Smooth muscle cell of the pulmonary artery (primary cell): ENCODE data around the gene CTSA. TPM values are rescaled to one million over a fixed set of nuclear protein-coding genes. Genes with fewer than 3 reads are reported as not detected.

Source experiments
- total RNA-seq: library from RNA; depleted of rRNA; stranded (reverse); fragments of >200 nt; gene quantifications from 2 replicates; pipeline ENCODE4 v1.2.3, GENCODE V29; 2014

Gene CTSA
- total RNA-seq: 174 and 186 TPM in 2 replicates

DNA sequence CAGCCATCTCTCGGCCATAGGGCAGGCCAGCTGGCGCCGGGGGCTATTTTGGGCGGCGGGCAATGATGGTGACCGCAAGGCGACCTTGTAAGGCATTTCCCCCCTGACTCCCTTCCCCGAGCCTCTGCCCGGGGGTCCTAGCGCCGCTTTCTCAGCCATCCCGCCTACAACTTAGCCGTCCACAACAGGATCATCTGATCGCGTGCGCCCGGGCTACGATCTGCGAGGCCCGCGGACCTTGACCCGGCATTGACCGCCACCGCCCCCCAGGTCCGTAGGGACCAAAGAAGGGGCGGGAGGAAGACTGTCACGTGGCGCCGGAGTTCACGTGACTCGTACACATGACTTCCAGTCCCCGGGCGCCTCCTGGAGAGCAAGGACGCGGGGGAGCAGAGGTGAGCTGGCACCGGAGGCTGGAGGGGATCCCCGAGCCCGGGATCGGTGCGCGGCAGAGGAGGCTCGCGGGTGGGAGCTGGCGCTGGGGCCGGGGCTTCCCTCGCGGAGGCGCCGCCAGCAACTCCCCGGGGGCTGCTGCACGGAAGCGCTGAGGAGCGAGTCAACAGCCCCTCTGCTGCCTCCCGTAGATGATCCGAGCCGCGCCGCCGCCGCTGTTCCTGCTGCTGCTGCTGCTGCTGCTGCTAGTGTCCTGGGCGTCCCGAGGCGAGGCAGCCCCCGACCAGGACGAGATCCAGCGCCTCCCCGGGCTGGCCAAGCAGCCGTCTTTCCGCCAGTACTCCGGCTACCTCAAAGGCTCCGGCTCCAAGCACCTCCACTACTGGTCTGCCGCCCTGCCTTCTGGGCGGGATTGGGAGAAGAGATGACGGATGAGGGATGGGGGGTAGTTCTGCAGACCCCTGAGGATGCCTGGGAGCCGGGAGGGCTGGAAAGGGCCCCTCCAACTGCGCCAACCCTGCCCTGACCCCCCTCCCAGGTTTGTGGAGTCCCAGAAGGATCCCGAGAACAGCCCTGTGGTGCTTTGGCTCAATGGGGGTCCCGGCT is at the start of gene CTSA, which contains the start of gene NEURL2:
Gene CTSA, plus strand, starts transcription at position 351 of the 999 bp plus-strand sequence. Its CDS starts 234 bp downstream, at position 585.
Gene NEURL2, minus strand, starts transcription at position 224 of the 999 bp plus-strand sequence. Its CDS starts 217 bp downstream, at position 7.

DNA sequence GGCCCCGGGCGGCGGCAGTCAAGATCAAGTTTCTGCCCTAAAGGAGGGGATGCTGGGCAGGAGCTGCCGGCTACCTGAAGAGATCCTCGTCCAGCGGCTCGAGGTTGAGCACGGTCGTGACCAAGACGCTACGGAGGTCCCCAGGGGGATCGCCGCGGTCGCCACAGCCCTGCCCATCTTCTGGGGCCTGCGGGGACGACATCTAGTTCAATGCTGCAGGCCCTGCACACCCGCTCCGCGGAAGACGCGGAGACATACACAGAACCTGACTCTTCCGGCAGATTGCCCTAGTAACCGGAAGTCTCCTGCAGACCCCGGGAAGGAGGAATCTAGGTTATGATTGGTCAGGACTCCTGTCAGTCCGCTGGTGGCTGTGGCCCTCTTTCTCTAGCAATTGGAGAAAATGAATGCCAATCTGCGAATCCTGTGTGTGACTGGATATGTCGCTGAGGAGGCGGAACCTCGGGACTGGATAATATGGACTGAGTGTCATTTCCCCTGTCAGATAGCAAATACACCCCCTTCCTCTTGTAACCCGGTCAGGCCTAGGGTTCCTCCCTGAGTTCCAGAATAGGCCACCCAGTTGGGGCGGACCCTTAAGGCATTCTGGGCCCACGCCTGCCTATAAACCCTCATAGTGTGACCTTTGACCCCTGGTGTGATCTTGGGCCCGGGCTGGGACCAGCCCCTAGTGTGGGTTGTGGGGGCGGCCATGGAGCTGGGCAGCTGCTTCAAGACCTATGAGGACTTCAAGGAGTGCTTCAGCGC is 33.8 kb upstream of the CTSA start, which contains the start of the genes ACOT8 and ZSWIM3:
Gene ACOT8, minus strand, starts transcription at position 279 of the 768 bp plus-strand sequence. Its CDS starts 77 bp downstream, at position 202.
Gene ZSWIM3, plus strand, starts transcription at position 501 of the 768 bp plus-strand sequence. Its CDS starts 212 bp downstream, at position 713.

DNA sequence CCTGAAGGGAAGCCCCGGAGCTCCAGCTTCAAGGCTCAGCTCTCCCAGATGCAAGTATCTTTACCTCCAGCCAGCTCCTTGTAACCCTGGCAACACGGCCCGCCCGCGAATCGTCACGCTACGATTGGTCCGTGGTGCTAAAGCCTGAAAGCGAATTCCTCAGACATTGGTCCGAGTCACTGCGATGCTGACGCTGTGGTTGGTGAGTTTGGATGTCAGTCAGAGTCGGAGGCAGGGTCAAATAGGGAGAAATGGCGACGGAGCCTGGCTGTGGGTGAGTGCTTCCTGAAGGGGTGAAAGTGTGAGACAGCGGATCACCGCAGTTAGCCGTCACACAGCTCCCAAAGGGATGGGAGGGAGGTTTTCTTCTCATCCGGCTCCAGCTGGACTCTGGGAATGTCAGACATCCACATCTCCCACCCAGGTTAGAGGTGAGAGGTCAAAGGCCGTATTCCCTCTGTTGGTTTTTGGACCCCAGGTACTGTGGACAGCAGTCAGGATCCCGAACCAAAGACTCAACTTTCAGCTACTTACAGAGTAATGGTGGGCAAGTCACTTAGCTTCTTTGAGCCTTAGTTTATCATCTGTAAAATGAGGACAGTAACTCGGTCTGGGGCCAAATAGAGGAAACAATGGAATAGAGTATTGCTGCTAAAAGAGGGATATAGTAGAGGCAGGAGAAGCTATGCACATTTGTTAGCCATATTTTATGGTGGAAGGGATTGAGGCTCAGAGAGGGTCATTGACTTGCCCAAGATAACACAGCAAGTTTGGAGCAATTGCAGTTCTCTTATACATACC is 9.9 kb upstream of the CTSA start, which contains the start of gene ZSWIM1:
Gene ZSWIM1, plus strand, starts transcription at position 240 of the 801 bp plus-strand sequence. CDS start 1,366 bp downstream, outside the sequence.

DNA sequence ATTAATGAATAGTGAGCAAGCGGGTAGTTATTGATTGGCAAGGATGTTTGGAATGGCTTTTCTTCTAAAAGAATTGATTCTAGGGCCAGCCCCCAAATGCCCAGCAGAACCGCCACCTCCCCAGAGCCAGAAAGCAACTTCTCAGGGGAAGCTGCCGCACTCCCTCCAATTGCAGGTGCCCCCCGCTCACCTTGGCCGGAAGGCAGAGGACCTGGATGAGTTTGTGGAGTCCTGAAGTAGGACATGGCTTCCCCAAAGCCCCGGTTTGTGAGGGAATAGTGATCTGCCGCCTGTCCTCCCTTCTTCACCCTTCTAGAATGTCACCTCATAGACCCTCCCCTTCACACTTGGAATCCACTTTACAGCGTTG is 3.8 kb upstream of the CTSA start, which contains the start of gene SPATA25:
Gene SPATA25, minus strand, starts transcription at position 277 of the 370 bp plus-strand sequence. Its CDS starts 32 bp downstream, at position 245.

DNA sequence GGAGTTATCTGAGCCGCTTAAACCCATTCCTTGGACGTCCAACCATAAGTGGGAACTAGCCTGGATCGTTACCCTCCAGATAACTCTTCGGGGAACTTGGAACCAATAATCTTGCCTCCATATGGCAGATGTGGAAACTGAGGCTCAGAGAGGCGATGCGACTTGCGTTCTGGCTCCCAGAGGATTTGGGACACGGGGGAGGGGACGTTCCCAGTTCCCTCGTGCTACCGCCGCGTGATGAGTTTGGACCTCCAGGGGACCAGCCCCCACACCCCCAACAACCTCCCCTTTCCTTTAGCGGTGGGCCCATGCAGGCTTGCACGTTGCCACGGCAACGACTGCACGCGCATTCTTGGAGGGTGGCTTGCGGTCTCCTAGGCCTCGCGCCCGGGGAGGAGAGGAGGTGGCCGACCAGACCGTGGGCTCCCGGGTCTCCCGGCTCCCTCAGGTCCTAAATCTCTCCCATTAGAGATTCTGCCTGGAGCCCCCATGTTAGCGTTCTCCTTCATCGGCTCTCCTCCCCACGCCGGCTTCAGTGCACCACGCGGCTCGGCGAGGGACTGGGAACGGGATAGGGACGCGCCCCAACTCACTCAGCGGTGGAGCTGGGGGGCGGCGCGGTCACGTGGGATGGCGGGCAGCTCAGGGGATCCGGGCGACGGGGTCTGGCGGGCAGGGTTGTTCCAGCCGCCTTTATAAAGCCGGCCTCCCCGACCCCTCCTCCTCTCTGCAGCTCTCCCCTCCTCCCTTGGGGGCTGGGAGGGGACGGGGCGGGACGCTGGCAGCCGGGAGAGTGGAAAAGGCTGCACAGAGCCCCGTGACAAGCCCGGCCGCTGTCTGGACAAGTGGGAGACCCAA is 20.6 kb downstream of the CTSA start, which contains the start of gene PLTP:
Gene PLTP, minus strand, starts transcription at position 670 of the 858 bp plus-strand sequence. CDS start 703 bp downstream, outside the sequence.

DNA sequence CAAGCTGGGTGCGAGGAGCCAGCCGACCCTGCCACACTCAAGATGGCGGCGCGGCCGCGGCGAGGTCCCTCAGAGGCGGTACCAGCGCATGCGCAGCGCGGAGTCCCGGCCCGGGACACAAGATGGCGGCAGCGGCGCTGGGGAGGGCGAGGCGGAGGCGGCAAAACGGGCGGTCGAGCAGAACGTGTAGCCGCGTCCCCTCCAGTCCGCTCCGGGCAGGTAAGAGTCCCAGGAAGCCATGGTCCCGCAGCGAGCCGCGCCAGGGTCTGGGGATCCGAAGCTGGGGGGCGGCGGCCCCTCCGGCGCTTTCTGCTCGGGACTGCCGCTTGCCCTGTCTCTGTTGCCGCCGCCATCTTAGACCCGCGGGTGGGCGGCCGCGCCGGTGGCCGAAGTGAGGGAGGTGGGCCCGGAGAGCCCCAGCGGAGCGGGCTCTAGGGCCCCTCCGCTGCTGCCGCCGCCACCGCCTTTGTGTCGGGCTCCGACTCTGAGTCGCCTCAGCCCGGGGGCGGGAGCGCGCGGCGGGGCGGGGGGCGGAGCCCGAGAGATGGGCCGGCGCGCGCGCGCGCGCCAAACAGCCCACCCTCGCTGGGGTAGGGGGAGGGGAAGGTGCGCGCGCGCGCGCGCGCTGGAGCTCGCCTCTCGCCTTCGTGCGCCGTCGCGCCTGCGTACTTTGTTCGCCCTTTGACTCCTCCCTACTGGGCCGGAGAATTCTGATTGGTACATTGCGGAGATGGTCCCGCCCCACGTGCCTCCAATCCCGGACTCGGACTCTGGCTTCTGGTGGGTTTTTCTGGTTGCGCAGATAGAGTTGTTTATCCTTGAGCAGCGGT is 43.7 kb downstream of the CTSA start, which contains the start of gene PCIF1:
Gene PCIF1, plus strand, starts transcription at position 98 of the 830 bp plus-strand sequence. CDS start 4,317 bp downstream, outside the sequence.

Other genes with a start within 250 kb of the CTSA start
- not detected in 2 replicates for gene WFDC11, start 221.1 kb upstream of the CTSA start, total RNA-seq
- gene WFDC13, start 189.3 kb upstream of the CTSA start, total RNA-seq: not detected in 2 replicates
- 0.26 TPM in 1 of 2 replicates, not detected in the other for gene WFDC10B, start 186.3 kb upstream of the CTSA start, total RNA-seq
- not detected in 2 replicates for gene SPINT4, start 169.0 kb upstream of the CTSA start, total RNA-seq
- gene WFDC3, start 99.5 kb upstream of the CTSA start, total RNA-seq: 0.17 and 0.39 TPM in 2 replicates
- 5.9 and 12.8 TPM in 2 replicates for gene DNTTIP1, start 99.4 kb upstream of the CTSA start, total RNA-seq
- gene UBE2C, start 78.7 kb upstream of the CTSA start, total RNA-seq: 2.1 and 7.9 TPM in 2 replicates
- 0.39 TPM in 1 of 2 replicates, not detected in the other for gene TNNC2, start 64.0 kb upstream of the CTSA start, total RNA-seq
- gene SNX21, start 57.5 kb upstream of the CTSA start, total RNA-seq: 57.8 and 64.4 TPM in 2 replicates
- gene ACOT8, start 33.9 kb upstream of the CTSA start, total RNA-seq: 30.2 and 32.1 TPM in 2 replicates
- gene ZSWIM3, start 33.7 kb upstream of the CTSA start, total RNA-seq: 5.0 and 5.1 TPM in 2 replicates
- 5.8 and 6.0 TPM in 2 replicates for gene ZSWIM1, start 10.1 kb upstream of the CTSA start, total RNA-seq
- gene SPATA25, start 3.7 kb upstream of the CTSA start, total RNA-seq: 0.65 and 2.0 TPM in 2 replicates
- 3.8 and 4.5 TPM in 2 replicates for gene NEURL2, start 127 bp upstream of the CTSA start, total RNA-seq
- gene PLTP, start 20.8 kb downstream of the CTSA start, total RNA-seq: 59.2 and 75.1 TPM in 2 replicates
- gene PCIF1, start 43.3 kb downstream of the CTSA start, total RNA-seq: 13.9 and 15.1 TPM in 2 replicates
- gene ZNF335, start 80.9 kb downstream of the CTSA start, total RNA-seq: 11.3 and 15.4 TPM in 2 replicates
- gene MMP9, start 117.6 kb downstream of the CTSA start, total RNA-seq: not detected in 2 replicates
- 0.07 TPM in 1 of 2 replicates, not detected in the other for gene SLC12A5, start 137.9 kb downstream of the CTSA start, total RNA-seq
- gene NCOA5, start 198.6 kb downstream of the CTSA start, total RNA-seq: 9.3 and 9.6 TPM in 2 replicates
- gene CD40, start 227.0 kb downstream of the CTSA start, total RNA-seq: 1.1 and 8.8 TPM in 2 replicates